GM18526 (cell line): ENCODE results near the gene AKR1D1.

Source experiments
- POLR2A ChIP-seq: IDR thresholded peaks from 3 replicates; pipeline ENCODE4 v1.6.1; 2011; ENCODE audit not compliant: insufficient read length; ENCODE audit errors: extremely low read depth

The AKR1D1 gene

DNA sequence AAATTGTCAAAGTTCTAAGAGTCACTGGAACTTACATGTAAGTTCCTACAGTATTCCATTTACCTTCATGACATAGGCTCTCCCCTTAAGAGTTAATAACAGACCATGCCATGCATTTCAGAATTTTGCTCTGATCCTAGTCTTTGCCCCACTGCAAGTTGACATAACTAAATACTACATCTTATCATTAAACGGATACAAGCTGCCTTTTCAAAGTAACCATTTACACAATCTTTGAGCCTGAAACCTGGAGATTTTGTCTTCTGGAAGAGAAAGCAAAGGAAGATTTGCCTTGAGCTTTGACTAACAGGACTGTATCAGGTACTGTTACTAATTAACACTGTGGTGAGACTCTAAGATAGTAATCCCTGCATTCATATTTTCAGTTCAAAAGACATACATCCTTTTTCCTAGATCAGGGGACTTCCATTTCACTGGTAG, 9.3 kb upstream of the AKR1D1 start:
- TF ChIP-seq POLR2A: no peak

DNA sequence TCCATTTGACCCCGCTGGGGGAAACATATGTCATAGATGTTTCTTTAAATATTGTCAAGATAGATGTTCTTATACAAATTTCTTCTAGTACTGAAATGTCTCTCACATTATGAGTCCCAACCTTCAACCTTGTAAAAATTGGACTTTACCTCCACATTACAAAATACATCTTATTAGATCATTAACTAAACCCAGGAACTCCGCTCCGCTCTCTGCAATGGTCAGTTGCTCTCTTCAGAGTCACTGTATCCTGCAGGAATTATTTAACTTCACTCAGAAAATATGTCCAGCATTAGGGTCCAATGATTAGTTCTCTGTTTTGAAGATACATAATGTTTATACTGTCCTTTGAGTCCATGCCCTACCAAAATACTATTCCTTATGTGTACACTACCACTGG, 8.5 kb upstream of the AKR1D1 start:
- TF ChIP-seq POLR2A: no peak

DNA sequence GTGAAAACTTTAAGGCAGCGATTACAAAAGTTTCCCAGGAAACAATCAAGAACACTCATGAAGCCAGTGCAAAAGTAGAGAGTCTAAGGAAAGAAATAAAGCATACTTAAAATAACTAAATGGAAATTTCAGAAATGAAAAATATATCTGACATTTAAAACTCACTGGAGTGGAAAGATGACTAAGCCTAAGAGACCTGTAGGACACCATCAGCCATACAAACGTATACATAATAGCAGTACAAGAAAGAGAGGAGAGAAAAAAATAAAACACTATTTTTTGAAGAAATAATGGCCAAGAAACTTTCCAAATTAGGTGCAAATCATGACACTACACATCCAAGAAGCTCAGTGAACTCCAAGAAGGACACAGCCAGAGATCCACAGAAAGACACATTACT, 5.4 kb upstream of the AKR1D1 start:
- no peak for TF ChIP-seq POLR2A

DNA sequence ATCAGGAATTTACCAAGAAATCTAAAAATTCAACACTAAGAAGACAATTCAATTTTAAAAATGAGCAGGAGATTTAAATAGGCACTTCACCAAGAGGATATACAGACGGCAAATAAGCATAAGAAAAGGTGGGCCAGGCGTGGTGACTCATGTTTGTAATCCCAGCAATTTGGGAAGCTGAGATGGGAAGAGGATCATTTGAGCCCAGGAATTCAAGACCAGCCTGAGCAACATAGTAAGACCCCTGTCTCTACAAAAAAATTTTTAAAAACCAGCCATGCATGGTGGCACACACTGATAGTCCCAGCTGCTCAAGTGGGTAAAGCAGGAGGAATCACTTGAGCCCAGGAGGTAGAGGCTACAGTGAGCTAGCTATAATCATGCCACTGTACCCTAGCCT, 3.5 kb upstream of the AKR1D1 start:
- TF ChIP-seq POLR2A: no peak

DNA sequence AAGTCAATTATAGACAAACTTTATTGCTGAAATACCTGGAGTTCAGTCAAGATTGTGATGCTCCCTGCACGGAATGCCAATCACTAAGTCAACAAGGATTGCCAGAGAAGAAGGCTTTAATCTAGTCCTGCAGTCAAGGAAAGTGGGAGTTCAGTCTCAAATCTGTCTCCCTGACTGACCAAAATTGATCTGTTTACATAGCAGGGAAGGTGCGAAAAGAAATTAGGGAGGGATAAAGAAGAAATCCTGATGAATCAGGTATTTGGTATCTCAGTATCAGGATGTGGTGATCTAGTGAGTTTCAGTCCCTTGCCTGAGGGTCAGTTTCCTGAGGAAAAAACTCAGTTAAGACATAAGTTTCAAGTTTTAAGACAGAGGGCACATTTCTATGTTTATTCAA, 2.1 kb upstream of the AKR1D1 start:
- no peak for TF ChIP-seq POLR2A

DNA sequence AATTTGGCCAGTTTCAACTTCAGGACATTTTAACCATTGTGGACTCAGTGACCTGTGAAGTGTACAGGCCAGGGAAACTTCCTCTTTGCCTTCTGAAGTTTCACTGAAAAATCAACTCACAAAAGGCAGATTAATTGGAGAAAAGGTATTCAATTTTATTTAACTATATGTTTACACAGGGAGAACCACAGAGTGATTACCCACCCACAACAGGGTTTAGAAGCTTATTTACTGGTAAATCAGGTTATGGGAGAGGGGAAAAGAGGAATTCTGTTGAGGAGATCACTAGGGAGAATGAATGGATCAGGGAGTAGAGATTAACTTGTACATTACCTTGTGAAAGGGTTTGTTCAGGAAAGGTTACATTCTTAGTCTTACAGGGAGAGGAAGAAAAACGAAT, 1.7 kb upstream of the AKR1D1 start:
- no peak for TF ChIP-seq POLR2A

DNA sequence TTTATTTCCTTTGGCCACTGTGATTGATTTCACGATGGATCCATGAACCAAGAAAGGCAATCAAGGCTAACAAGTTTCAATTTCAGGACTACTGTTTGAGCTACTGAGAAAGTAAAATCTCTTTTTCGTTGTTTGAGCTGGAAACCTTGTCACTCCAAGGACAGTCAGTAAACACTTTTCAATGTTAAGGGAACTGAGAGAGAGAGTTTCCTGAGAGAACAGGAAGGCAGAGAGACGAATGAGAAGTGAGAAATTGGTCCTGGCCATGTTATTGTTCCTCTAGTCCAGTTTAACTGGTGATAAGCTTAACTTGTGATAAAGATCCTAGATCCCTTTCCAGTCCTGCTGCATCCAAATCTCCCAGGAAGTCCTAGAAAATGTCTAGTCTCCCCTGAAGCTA, 909 bp upstream of the AKR1D1 start:
- TF ChIP-seq POLR2A: no peak

DNA sequence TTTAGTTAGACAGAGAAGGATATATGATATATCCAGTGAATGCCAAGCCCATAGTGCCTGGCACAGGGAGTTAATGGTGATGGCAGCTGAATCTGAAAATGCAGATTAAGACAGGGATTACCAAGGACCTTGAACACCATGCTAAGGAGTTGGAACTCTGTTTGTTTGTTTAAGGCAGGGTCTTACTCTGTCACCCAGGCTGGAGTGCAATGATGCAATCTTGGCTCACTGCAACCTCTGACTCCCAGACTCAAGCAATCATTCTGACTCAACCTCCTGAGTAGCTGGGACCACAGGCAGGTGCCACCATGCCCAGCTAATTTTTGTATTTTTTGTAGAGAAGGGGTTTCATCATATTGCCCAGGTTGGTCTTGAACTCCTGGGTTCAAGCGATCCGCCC, 1.6 kb downstream of the AKR1D1 start:
- no peak for TF ChIP-seq POLR2A

DNA sequence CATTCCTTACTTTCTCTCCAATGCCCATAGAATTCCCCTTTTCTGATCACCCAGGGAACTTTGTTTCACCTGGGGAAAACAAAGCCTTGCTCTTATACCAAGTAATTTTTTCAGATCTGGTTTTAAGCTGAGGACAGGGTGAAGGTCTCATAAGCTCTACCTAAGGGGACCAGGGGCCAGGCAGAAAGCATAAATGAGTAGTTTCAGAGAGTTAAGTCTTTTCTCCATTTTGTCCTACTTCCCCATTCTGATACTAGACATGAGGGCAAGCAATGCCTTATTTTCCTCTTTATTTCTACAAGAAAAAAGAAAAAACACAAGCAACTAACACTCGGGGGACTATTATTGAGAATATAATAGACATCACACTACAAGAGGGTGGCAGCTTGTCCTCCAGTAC, 2.9 kb downstream of the AKR1D1 start:
- TF ChIP-seq POLR2A: no peak

DNA sequence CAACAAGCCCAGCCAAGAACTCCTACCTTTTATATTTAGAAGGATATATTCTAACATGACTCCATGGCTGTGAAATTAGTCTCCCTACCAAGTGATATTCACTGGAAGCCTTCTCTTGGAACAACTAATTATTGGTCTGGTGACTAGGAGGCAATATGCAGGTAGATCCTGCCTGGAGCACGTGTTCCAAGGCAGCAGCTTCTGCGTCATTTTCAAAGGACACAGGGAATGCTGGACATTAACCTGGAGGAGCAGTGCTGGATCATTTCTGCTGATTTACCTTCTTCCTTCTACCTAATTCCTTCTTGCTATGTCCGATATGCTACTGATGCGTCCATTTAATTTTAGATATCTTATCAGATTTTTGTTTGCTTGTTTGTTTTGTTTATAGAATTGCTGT, 5.6 kb downstream of the AKR1D1 start:
- no peak for TF ChIP-seq POLR2A

DNA sequence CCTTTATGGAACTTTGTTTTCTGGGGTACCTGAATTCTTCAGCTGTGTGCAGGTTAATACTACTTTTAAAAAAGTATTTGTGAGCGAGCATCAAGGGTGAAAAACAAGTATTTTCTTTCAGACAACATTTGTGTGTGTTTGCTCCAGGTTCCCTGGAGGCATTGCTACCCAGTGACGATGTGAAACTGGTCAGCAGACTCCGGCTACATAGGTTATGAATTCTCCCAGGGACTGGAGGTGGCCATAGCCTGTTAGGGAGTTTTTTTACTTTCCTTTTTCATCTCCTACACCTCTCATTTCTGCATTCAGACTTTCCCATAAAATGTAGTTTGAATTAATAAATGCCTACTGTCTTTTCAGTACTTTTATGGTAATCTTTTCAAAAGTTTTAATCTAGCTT, 7.6 kb downstream of the AKR1D1 start:
- TF ChIP-seq POLR2A: no peak

DNA sequence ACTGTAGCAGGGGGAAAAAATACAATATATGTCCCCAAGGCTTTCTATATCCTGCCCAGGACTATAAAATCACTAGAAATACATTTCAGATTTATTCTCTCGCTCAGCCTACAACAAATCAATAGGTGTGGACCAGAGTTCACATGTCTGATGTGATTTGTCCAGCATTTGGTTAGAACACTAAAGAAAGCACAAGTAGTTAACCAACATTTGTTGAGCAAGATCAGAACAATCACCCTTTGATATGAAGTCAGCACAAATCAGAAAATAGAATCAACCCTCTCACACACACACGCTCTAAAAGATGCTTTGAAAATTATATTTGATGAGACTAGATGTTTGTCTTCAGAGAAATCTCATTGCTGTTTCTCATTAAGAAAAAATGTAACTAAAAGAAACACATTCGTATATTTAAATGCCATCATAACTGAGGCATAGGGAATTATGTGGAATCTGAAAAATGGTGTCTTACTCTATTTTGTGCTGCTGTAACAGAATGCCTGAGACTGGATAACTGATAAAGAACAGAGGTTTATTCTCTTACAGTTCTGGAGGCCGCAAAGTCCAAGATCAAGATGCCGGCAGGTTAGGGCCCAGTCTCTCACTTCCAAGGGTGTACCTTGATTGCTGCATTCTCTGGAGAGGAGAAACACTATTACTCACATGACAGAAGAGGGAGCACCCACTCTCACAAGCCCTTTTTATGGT, 10.5 kb downstream of the AKR1D1 start:
- no peak for TF ChIP-seq POLR2A

DNA sequence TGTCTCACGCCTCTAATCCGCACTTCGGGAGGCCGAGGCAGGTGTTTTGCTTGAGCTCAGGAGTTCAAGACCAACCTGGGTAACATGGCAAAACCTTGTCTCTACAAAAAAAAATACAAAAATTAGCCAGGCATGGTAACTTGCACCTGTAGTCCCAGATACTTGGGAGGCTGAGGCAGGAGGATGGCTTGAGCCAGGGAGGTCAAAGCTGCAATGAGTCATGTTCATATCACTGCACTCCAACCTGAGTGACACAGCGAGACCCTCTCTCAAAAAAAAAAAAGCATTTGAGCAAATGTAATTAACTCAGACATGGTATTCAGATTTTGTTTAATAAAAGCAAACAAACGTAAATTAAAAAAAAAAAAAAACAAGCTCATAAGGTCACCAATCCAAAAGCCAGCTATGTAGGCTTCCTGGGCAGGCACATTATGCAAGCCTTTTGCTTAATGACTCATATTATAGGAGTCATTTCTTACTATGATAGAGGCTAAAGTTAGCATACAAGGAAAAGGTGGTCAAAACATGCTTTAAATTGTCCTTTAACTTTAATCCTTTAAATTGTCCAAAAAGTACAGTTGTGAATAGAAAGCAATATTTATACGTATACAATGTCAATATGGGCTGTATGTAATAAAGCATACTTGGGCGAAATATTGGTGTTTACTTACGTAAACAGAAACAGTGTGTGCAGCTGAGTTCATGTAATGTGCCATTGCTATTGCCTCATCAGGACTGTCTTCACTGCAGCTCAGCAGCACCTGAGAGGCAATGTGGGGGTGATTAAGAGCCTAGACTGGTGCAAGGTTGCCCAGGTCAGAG, 13.0 kb downstream of the AKR1D1 start:
- TF ChIP-seq POLR2A: no peak

DNA sequence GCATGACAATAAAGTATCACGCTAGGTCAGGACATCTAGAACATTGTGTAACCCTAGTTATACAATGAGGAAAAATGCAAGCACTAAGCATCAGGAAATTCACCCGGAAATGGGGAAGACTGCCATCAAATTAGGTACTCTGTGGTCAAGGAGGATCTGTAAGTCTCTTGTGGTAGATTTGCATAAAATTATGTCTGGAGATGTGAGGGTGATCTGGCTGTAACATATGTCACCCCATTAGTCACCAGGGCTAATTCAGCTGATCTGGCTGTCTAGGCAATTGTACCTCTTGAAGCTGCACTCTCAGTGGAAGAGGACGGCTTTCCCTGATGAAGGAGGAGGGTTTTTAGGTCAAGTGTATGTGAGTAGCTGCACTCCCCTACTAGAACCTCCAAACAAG, 14.8 kb downstream of the AKR1D1 start:
- no peak for TF ChIP-seq POLR2A

DNA sequence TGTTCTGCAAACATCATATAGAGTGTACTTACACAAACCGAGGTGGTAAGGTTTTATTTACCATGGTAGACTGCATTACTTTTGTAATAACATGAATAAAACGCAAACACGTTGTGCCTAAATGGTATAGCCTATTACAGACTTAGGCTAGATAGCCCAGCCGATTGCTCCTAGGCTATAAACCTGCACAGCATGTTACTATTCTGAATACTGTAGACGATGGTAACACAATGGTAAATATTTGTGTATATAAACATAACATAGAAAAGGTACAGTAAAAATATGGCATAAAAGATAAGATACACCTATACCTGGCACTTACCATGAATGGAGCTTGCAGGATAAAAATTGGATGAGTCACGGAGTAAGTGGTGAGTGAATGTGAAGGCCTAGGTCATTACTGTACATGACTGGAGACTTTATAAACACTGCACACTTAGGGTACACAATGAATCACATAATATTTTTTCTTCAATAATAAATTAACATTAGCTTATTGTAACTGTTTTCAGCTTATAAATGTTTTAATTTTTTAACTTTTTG, 16.3 kb downstream of the AKR1D1 start:
- TF ChIP-seq POLR2A: no peak

DNA sequence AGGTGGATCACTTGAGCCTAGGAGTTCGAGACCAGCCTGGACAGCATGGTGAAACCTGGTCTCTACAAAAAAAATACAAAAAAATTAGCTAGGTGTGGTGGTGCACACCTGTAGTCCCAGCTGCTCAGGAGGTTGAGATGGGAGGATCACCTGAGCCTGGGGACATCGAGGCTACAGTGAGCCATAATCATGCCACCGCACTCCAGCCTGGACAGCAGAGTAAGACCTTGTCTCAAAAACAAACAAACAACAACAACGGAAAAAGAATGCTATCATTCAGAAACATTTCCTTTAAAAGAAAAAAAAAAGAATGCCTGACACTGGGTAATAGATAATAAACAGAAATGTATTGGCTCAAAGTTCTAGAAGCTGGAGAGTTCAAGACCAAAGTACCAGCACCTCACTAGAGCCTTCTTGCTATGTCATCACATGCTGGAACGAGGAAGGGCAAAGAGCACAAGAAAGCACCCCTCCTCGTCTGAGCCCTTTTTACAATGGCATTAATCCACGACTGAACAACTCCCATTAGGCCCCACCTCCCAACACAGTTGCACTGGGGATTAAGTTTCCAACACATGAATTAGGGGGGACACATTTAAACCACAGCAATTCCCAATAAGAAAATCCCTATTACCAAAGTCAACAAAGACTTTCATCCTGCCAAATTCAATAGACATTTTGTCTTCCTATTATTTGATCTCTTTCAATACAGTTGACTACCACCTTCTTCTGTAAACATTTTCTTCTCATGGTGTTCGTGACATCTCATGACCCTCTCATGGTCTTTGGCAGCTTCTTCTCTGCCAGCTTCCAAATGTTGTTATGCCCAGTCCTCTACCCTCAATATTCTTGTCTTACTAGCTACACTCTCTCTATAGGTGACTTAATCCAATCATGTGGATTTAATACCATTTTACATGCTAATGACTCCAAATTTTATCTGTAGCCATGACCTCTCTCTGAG, 20.0 kb downstream of the AKR1D1 start:
- TF ChIP-seq POLR2A: no peak
